AG04449 (cell line): Measurements from ENCODE around the gene ST6GAL1.

ENCODE experiments used
- CTCF ChIA-PET: fragments of 350-600 bp; formaldehyde crosslinking; extraction: SDS; loops from one replicate; lab custom pipeline; 2021; ENCODE audit warnings: antibody characterized with exemption; lab: Yijun Ruan, JAX
- POLR2A ChIA-PET: fragments of 400-600, 350-600 bp; formaldehyde crosslinking; extraction: SDS; loops from one replicate; lab custom pipeline; 2020; ENCODE audit warnings: antibody characterized with exemption, inconsistent platforms; lab: Yijun Ruan, JAX
- DNase-seq: peaks from one replicate; pipeline ENCODE4 v3.0.0-alpha.2; 2010; ENCODE audit warnings: low read depth, low spot score
- H3K4me3 ChIP-seq: 2 replicates; pipeline ENCODE4 v1.5.1; 2011; ENCODE audit warnings: low read depth, mild to moderate bottlenecking, control low read depth, low read length
- TF ChIP-seq, protein P1 (sequence below): IDR thresholded peaks from one replicate; pipeline ENCODE4 v1.5.1; 2011; ENCODE audit warnings: mild to moderate bottlenecking, moderate library complexity, low read length, control low read depth, inconsistent platforms; ENCODE audit not compliant: insufficient read depth; ENCODE audit errors: missing control alignments

Gene ST6GAL1

DNA sequence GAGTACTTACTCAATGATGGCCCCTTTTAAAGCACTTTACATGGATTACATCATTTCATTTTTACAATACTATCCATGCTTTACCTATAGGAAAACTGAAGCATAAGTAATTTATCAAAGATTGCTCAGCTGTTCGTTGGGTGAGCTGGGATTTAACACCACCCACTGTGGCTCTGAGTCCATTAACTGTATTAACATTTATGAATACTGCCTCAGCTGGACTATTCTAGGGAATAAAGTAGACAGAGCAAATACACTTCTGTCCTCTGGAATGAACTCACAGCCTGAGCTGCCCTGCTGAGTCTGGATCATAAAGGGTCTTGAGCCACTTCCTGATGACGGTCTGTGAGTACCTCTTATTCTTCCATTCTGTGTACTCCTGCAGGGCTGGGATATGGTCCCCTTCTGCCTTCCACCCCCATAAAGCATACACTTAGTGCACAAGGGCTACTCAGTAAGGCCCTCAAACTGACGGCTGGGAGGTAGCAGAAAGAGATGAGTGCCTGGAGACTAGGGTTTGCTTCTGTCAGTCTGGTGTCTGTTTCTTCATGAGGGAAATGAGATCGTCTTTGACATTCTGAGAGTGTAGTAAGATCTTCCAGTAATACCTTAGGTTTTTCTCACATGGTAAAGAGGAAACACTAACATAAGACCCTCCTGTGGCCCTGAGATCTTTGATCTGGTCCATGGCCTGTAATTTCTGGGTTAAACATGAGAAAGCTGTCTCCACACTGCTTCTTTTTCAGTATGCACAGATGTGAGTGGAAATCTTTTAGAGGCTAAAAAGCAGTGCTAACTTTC lies 12.6 kb upstream of the ST6GAL1 start:
- CTCF ChIA-PET: no interaction called here
- no peak for DNase-seq
- TF ChIP-seq, protein P1, sequence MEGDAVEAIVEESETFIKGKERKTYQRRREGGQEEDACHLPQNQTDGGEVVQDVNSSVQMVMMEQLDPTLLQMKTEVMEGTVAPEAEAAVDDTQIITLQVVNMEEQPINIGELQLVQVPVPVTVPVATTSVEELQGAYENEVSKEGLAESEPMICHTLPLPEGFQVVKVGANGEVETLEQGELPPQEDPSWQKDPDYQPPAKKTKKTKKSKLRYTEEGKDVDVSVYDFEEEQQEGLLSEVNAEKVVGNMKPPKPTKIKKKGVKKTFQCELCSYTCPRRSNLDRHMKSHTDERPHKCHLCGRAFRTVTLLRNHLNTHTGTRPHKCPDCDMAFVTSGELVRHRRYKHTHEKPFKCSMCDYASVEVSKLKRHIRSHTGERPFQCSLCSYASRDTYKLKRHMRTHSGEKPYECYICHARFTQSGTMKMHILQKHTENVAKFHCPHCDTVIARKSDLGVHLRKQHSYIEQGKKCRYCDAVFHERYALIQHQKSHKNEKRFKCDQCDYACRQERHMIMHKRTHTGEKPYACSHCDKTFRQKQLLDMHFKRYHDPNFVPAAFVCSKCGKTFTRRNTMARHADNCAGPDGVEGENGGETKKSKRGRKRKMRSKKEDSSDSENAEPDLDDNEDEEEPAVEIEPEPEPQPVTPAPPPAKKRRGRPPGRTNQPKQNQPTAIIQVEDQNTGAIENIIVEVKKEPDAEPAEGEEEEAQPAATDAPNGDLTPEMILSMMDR: no peak
- no peak overlapping the region for H3K4me3 ChIP-seq
- POLR2A ChIA-PET: no interaction called here

DNA sequence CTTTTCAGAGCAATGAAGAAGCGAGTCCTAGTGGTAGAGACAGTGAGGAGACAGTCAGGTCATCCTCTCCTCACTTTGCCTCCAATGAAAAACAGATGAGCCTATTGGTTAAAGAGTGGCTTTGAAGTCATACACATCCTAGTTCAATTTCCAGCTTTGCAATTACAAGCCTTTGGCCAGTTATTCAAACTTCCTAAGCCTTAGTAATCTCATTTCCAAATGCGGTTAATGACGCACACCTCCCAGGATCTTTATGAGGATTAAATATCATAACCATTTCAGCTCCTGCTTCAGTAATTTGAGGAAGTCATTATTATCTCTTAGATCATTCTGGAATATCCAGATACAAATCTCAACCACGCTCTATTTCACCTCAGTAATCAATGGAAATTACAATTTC lies 10.0 kb upstream of the ST6GAL1 start:
- CTCF ChIA-PET: interaction anchor here (1.1 to 1.3 kb wide), 3 partner anchors 10 to 219 kb away, joined by 3 to 6 read pairs (median 3); partner anchors contain the start of genes RPL39L and ST6GAL1
- TF ChIP-seq, protein P1: no peak
- H3K4me3 ChIP-seq: no peak overlapping the region
- no peak for DNase-seq
- POLR2A ChIA-PET: no interaction called here

DNA sequence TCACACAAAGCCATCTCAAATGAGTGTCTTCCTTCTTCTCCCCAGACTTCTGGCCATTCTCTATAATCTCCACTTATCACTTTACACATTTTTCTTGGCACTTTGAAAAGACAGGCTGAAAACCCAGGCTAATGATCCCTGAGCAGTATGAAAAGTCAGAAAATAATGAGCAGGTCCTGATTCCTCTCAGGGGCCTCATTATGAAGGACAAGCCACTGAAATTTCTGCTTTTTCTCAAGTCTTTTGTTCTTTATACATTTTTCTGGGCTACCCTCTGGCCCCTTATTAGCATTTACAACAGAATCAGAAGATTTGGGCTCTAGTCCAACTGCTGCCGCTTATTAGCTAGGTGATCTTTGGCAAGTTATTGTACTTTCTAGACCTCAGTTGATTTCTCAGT lies 9.5 kb upstream of the ST6GAL1 start:
- ChIA-PET POLR2A (no interaction called here), CTCF (interaction anchor here (1.3 kb wide), 2 partner anchors 9 to 219 kb away, joined by 3 to 6 read pairs; partner anchors contain the start of genes RPL39L and ST6GAL1)
- TF ChIP-seq, protein P1: no peak

DNA sequence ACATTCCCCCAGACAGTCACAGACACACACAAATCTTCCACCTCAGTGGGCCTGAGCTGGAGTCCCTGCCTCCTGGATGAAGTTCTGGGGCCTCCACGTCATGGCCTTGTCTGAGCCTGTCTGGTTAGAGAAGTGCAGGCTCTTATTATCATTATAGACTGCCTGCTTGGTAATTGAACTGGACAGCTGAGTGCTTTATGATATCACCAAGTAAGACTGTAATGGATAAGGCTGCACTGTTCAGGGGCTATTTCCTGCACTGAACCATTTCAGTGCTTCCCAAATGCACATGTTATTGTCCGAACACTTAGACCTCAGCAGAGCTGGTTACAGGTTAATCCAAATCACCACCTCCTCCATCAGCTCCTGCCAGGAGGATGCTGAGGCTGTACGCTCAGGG lies 8.7 kb upstream of the ST6GAL1 start:
- DNase-seq: no peak
- H3K4me3 ChIP-seq: no peak overlapping the region
- POLR2A ChIA-PET: no interaction called here
- CTCF ChIA-PET: no interaction called here
- TF ChIP-seq, protein P1: no peak

More for the DNA sequence above, 9.5 kb upstream of the ST6GAL1 start:
- no peak overlapping the region for H3K4me3 ChIP-seq
- DNase-seq: no peak

DNA sequence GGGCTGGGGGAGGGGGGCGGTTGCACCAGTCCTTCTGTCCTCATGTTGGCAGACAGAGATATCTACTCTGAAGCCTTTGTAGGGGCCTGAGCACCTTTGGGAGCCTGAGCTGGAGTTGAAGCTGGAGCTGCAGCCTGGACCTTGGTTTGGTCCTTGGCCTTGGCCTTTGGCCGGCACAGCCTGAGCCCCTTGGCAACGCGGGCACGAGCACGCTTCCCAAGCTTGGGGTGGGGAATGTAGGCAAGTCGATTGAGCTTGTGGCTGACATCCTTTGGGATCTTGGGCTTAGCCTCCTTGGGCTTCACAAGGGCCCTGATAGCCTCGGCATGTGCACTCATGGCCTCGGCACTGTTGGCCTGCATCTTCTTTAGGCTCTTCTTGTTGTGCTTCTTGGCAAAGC lies 8.1 kb upstream of the ST6GAL1 start:
- DNase-seq: no peak
- TF ChIP-seq, protein P1: no peak
- ChIA-PET POLR2A (no interaction called here), CTCF (no interaction called here)
- H3K4me3 ChIP-seq: no peak overlapping the region

DNA sequence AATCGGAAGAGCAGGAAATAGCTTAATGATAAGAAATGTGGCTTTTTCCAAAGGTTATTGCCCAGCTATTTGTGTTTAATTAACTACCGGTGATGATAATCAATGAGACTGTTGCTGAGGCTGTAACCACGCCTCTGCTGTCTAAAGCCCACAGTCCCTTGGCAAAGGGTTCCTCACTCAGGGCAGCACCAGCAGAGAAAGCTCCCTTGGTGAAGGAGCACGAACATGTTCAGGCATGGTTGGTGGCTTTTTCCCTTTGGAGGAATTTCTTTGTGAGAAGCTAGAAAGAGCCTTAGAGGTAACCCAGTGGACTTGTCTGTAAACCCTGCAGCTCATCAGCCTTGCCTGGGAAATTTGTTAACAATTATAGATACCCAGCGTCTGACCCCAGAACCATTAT lies 7.5 kb upstream of the ST6GAL1 start:
- H3K4me3 ChIP-seq: no peak overlapping the region
- TF ChIP-seq, protein P1: no peak
- ChIA-PET POLR2A (no interaction called here), CTCF (no interaction called here)
- no peak for DNase-seq
